IgD-negative memory B cell (primary cell): ENCODE results near the gene SAXO1. TPM values are rescaled to one million over a fixed set of nuclear protein-coding genes. Genes with fewer than 3 reads are reported as not detected.
"Not testable (repeated sequence)": the region's sequence is repeated elsewhere in the genome, so short reads cannot be mapped to it uniquely, and the experiment has no call there.

ENCODE experiments used
- H3K27ac Mint-ChIP-seq, 3 donors: one replicate each; pipeline ENCODE4 v1.8.0; 2020 to 2022; ENCODE audit warnings: mild to moderate bottlenecking in 3 of 3, mixed read lengths in 3 of 3, moderate library complexity in 1 of 3
- H3K27me3 Mint-ChIP-seq: one replicate; pipeline ENCODE4 v1.8.0; 2021; ENCODE audit warnings: mixed read lengths
- H3K36me3 Mint-ChIP-seq: one replicate; pipeline ENCODE4 v1.8.0; 2020; ENCODE audit warnings: mild to moderate bottlenecking, mixed read lengths
- H3K4me1 Mint-ChIP-seq, 3 donors: one replicate each; pipeline ENCODE4 v1.8.0; 2020 to 2022; ENCODE audit warnings: mixed read lengths in 3 of 3, mild to moderate bottlenecking in 1 of 3
- H3K4me3 Mint-ChIP-seq, 4 donors: one replicate each; pipeline ENCODE4 v1.8.0; 2020 to 2022; ENCODE audit warnings: mild to moderate bottlenecking in 4 of 4, mixed read lengths in 4 of 4, moderate library complexity in 3 of 4
- H3K9me3 Mint-ChIP-seq, 3 donors: one replicate each; pipeline ENCODE4 v1.8.0; 2020 to 2021; ENCODE audit warnings: mixed read lengths in 3 of 3, mild to moderate bottlenecking in 1 of 3
- polyA plus RNA-seq: library from polyadenylated mRNA; unstranded; fragments of 300-500 nt; fragmentation: Illumina TruSeq; gene quantifications from one replicate; pipeline ENCODE4 v1.2.3, GENCODE V29; 2021

The SAXO1 gene
- polyA plus RNA-seq, 1 donor from 2014 or later, result not detected

DNA sequence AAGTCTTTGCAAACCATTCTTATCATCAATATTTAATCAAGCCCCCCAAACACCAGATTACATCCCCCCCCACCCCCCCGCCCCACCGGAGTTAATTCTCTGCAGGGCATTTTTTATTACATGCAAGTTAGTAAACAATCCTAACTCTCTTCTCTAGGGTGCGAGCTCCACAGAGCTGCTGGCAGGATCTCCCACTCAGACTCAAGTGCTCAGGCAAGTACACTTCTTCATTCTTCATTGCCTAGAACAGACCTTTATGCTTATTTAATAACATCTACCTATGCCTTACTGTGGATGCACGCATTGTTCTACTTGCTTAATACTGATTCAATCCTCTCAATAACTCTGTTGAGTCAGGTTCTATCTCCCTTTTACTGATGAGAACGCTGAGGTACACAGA is 9.9 kb downstream of the SAXO1 start:
- Mint-ChIP-seq H3K36me3 (no peaks in the 10 kb centered on the region), H3K27me3 (peaks cover 5% of the 10 kb centered on the region)

DNA sequence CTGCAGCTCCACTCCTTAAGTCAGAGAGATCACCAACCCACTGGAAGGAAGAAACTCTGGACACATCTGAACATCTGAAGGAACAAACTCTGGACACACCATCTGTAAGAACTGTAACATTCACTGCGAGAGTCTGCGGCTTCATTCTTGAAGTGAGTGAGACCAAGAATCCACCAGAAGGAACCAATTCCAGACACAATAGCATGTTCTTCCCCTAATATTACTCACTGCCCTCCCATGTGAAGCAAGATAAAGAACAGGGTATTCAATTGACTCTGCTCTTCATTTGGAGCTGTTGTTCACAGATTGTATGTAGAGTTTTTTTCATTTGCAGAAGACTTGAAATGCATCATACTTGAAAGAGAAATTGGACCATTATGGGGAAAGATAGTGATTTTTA is 10.8 kb downstream of the SAXO1 start:
- H3K27me3 Mint-ChIP-seq, result peaks cover 5% of the 10 kb centered on the region
- H3K4me3 Mint-ChIP-seq, result no peak overlapping the region
- H3K9me3 Mint-ChIP-seq, result peaks cover 0 to 4% (median 3%) of the 10 kb centered on the region in 3 donors
- H3K4me1 Mint-ChIP-seq, result peaks cover 0 to 2% (median 0%) of the 10 kb centered on the region in 3 donors
- H3K27ac Mint-ChIP-seq, result no peak overlapping the region
- peaks cover 2% of the 10 kb centered on the region for H3K36me3 Mint-ChIP-seq

More for the DNA sequence above, 9.9 kb downstream of the SAXO1 start:
- Mint-ChIP-seq H3K4me3 (no peak overlapping the region), H3K9me3 (peaks cover 0 to 4% (median 2%) of the 10 kb centered on the region in 3 donors), H3K27ac (no peak overlapping the region), H3K4me1 (peaks cover 0 to 2% (median 0%) of the 10 kb centered on the region in 3 donors)

DNA sequence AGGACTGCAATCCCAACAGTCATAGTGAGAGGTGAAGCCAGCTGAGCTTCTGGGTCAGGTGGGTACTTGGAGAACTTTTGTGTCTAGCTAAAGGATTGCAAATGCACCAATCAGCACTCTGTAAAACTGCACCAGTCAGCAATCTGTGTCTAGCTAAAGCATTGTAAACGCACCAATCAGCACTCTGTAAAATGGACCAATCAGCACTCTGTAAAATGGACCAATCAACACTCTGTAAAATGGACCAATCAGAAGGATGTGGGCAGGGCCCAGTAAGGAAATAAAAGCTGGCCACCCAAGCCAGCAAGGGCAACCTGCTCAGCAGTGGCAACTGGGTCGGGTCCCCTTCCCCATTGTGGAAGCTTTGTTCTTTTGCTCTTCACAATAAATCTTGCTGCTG is 11.4 kb downstream of the SAXO1 start:
- not testable (repeated sequence) for H3K4me3 Mint-ChIP-seq, H3K27me3 Mint-ChIP-seq

DNA sequence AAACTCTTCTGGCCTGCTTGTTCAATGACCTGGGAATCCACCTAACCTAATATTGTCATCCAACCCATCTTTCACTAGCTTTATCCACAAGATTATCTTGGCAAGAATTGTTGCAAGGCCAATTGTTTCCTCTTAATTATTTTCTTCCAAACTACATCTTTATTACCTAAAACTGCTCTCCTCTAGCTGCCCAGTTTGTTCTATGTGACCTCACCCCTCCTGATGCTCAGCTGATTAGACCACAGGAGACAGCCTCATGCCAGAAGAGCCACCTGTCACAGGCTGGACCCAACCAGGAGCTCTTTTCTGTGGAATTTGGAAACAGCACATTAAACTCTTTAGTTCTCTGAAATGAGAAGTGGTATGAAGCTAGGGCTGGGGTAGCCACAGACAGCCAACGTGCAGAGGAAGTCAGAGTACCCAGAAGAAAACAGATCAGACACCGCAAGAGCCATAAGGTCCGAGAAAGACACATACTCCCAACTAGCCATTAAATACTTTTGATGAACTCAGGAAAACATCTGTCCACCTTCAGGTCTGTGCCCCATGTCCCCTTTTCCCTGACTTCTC is 12.0 kb downstream of the SAXO1 start:
- Mint-ChIP-seq H3K4me1 (peaks cover 0 to 2% (median 0%) of the 10 kb centered on the region in 3 donors), H3K4me3 (no peak overlapping the region), H3K27ac (no peak overlapping the region), H3K36me3 (peaks cover 2% of the 10 kb centered on the region), H3K9me3 (peaks cover 0 to 5% (median 4%) of the 10 kb centered on the region in 3 donors), H3K27me3 (peaks cover 5% of the 10 kb centered on the region)

More for the DNA sequence above, 11.4 kb downstream of the SAXO1 start:
- not testable (repeated sequence) for H3K4me1 Mint-ChIP-seq, H3K36me3 Mint-ChIP-seq, H3K27ac Mint-ChIP-seq, H3K9me3 Mint-ChIP-seq

DNA sequence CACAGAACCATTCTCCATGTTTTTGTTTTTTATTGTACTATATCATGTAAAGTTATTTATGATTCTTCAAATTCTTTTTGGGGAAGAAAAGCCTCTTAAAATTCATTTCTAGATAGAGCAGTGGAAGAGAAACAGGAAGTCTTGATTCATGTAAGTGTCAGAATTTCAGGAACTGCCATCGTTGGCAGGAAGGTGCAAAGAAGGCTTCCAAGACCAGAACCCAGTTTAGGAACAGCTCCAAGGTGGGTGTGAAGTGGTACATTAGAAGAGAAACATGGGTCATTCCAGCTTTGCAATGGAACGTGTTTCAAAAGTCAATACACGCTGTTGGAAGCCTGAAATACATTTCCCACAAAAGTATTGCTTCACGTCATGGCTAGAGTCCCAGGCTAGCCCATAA is 14.8 kb downstream of the SAXO1 start:
- peaks cover 2% of the 10 kb centered on the region for H3K36me3 Mint-ChIP-seq
- H3K27ac Mint-ChIP-seq, result no peak overlapping the region

DNA sequence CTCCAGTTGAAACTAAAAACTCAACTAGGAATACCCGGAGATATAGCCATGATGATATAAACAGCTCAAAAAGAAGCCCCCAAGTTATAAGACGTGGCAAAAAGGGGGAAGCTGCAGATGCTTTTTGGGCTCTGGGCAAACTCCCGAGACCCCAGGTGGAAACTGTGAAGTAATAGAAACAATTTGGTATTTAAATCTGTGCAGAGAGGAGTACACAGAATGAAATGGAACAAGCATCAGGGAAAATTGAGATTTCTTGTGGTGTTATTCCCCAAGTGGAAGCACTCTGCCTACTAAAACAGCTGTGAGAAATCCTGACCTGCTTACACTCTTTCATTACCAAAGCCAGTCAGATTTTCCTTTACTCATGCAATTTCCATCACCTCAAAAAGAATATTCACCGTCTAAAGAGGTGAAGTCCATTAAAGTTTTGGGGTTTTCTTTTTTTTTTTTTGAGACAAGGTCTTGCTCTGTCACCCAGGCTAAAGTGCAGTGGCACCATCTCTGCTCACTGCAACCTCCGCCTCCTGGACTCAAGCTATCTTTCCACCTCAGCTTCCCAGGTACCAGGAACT is 23.5 kb downstream of the SAXO1 start:
- H3K27ac Mint-ChIP-seq, result no peak overlapping the region
- H3K27me3 Mint-ChIP-seq, result peaks cover 2% of the 10 kb centered on the region
- H3K9me3 Mint-ChIP-seq, result no peaks in the 10 kb centered on the region
- H3K4me3 Mint-ChIP-seq, result no peak overlapping the region
- H3K4me1 Mint-ChIP-seq, result no peaks in the 10 kb centered on the region
- H3K36me3 Mint-ChIP-seq, result peaks cover 2% of the 10 kb centered on the region

More for the DNA sequence above, 14.8 kb downstream of the SAXO1 start:
- Mint-ChIP-seq H3K4me3 (no peak overlapping the region), H3K4me1 (peaks cover 0 to 2% (median 0%) of the 10 kb centered on the region in 3 donors), H3K9me3 (peaks cover 0 to 5% (median 4%) of the 10 kb centered on the region in 3 donors), H3K27me3 (peaks cover 5% of the 10 kb centered on the region)

DNA sequence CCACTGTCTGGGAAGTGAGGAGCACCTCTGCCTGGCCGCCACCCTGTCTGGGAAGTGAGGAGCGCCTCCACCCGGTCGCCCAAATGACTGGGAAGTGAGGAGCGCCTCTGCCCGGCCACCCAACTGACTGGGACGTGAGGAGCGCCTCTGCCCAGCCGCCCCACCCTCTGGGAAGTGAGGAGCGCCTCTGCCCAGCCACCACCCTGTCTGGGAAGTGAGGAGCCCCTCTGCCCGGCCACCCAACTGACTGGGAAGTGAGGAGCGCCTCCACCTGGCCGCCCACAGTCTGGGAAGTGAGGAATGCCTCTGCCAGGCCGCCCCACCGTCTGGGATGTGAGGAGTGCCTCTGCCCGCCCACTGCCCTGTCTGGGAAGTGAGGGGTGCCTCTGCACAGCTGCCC is 32.9 kb downstream of the SAXO1 start:
- peaks cover 8 to 22% (median 9%) of the 10 kb centered on the region in 3 donors for H3K9me3 Mint-ChIP-seq
- peaks cover 3% of the 10 kb centered on the region for H3K36me3 Mint-ChIP-seq
- peaks cover 8% of the 10 kb centered on the region for H3K27me3 Mint-ChIP-seq
- no peak overlapping the region for H3K27ac Mint-ChIP-seq
- no peak overlapping the region for H3K4me3 Mint-ChIP-seq
- H3K4me1 Mint-ChIP-seq, result no peaks in the 10 kb centered on the region

DNA sequence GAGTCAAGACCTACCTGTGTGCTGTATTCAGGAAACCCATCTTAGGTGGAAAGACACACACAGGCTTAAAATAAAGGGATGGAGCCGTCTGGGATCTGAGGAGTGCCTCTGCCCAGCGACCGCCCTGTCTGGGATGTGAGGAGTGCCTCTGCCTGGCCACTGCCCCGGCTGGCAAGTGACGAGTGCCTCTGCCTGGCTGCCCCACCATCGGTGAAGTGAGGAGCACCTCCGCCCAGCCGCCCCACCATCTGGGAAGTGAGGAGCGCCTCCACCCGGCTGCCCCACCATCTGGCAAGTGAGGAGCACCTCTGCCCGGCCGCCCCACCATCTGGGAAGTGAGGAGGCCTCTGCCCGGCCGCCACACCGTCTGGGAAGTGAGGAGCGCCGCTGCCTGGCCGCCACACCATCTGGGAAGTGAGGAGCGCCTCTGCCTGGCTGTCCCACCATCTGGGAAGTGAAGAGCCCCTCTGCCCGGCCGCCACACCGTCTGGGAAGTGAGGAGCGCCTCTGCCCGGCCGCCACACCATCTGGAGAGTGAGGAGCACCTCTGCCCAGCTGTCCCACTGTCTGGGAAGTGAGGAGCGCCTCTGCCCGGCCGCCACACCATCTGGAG is 33.7 kb downstream of the SAXO1 start:
- peaks cover 8 to 20% (median 9%) of the 10 kb centered on the region in 3 donors for H3K9me3 Mint-ChIP-seq
- no peaks in the 10 kb centered on the region for H3K4me1 Mint-ChIP-seq
- H3K4me3 Mint-ChIP-seq, result no peak overlapping the region
- H3K27ac Mint-ChIP-seq, result no peak overlapping the region
- peaks cover 8% of the 10 kb centered on the region for H3K27me3 Mint-ChIP-seq
- H3K36me3 Mint-ChIP-seq, result peaks cover 3% of the 10 kb centered on the region

DNA sequence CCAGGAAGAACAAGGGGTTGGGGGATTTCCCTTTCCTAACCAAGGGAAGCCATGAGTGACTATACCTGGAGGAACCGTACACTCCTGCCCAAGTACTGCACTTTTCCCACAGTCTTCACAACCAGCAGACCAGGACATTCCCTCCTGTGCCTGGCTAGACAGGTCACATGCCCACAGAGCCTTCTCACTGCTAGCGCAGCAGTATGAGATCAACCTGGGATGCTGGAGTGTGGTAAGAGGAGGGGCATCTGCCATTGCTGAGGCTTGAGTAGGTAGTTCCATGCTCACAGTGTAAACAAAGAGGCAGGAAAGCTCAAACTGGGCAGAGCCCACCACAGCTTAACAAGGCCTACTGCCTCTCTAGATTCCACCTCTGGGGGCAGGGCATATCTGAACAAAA is 35.9 kb downstream of the SAXO1 start:
- Mint-ChIP-seq H3K4me3 (no peak overlapping the region), H3K36me3 (peaks cover 3% of the 10 kb centered on the region), H3K27me3 (peaks cover 9% of the 10 kb centered on the region), H3K4me1 (no peaks in the 10 kb centered on the region), H3K9me3 (peaks cover 6 to 13% (median 9%) of the 10 kb centered on the region in 3 donors), H3K27ac (no peak overlapping the region)

DNA sequence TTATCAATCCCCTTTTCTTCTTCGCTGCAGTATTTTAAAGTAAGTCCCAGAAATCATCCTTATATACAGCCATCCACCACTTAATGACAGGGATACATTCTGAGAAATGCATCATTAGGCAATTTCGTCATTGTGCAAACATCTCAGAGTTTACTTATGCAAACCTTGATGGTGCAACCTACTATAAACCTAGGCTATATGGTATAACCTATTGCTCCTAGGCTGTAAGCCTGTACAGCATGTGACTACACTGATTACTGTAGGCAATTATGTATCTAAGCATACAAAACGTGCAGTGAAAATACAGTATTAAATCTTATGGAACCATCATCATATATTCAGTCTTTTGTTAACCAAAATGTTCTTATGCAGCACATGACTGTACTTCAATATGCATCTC is 36.8 kb downstream of the SAXO1 start:
- no peak overlapping the region for H3K4me3 Mint-ChIP-seq

DNA sequence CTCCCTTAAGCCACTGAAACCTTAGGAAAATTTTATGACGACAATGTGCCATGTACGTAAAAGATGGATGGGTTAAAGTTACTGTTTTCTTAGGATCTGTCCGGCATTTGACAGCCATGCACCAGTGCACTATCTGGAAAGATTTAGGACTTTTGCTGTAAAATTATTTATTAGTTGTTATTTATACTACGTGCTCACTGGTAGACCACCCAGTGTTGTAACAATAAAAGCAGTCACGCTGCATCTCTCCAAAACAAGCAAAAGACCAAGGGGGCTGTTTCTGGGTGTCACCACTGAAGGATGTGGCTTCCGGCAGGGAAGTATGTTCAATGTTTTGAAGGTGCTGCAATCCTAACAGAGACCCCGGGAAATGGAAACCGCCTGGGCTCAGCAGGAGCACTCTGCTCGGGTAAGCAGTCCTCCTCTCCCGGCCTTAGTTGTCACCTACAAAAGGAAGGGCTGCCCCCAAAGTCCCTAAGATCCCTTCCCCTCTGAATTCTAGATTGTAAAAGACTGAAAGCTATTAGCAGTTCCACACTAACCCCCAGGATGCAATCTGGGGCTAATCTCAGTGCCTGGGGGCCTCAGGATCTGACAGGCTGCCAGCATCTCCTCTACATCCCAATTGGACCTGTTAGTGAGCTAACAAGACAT is 38.6 kb downstream of the SAXO1 start:
- peaks cover 5 to 9% (median 8%) of the 10 kb centered on the region in 3 donors for H3K9me3 Mint-ChIP-seq
- peaks cover 3% of the 10 kb centered on the region for H3K36me3 Mint-ChIP-seq

More for the DNA sequence above, 36.8 kb downstream of the SAXO1 start:
- H3K9me3 Mint-ChIP-seq, result peaks cover 6 to 10% (median 9%) of the 10 kb centered on the region in 3 donors
- H3K27ac Mint-ChIP-seq, result no peak overlapping the region
- peaks cover 3% of the 10 kb centered on the region for H3K36me3 Mint-ChIP-seq
- peaks cover 9% of the 10 kb centered on the region for H3K27me3 Mint-ChIP-seq
- H3K4me1 Mint-ChIP-seq, result no peaks in the 10 kb centered on the region

DNA sequence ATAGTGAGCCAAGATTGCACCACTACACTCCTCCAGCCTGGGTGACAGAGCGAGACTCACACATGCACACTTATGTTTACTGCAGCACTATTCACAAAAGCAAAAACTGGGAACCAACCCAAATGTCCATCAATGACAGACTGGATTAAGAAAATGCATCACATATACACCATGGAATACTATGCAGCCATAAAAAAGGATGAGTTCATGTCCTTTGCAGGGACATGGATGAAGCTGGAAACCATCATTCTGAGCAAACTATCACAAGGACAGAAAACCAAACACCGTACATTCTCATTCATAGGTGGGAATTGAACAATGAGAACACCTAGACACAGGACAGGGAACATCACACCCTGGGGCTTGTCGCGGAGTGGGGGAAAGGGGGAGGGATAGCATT is 41.8 kb downstream of the SAXO1 start:
- not testable (repeated sequence) for H3K36me3 Mint-ChIP-seq, H3K4me3 Mint-ChIP-seq, H3K4me1 Mint-ChIP-seq, H3K9me3 Mint-ChIP-seq, H3K27me3 Mint-ChIP-seq, H3K27ac Mint-ChIP-seq

More for the DNA sequence above, 38.6 kb downstream of the SAXO1 start:
- Mint-ChIP-seq H3K4me3 (no peak overlapping the region), H3K27me3 (peaks cover 9% of the 10 kb centered on the region), H3K27ac (no peak overlapping the region), H3K4me1 (no peaks in the 10 kb centered on the region)

DNA sequence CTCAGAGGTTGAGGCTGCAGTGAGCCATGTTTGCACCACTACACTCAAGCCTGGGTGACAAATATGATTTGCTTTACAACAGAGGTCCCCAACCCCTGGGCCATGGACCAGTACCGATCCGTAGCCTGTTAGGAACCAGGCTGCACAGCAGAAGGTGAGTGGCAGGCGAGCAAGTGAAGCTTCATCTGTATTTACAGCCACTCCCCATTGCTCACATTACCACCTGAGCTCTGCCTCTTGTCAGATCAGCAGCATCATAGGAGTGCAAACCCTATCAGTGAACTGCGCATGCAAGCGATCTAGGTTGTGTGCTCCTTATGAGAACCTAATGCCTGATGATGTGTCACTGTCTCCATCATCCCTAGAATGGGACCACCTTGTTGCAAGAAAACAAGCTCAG is 42.5 kb downstream of the SAXO1 start:
- H3K4me1 Mint-ChIP-seq, result no peaks in the 10 kb centered on the region
- peaks cover 0 to 3% (median 0%) of the 10 kb centered on the region in 3 donors for H3K9me3 Mint-ChIP-seq
- H3K27me3 Mint-ChIP-seq, result peaks cover 3% of the 10 kb centered on the region
- H3K27ac Mint-ChIP-seq, result no peak overlapping the region
- H3K4me3 Mint-ChIP-seq, result no peak overlapping the region
- no peaks in the 10 kb centered on the region for H3K36me3 Mint-ChIP-seq

DNA sequence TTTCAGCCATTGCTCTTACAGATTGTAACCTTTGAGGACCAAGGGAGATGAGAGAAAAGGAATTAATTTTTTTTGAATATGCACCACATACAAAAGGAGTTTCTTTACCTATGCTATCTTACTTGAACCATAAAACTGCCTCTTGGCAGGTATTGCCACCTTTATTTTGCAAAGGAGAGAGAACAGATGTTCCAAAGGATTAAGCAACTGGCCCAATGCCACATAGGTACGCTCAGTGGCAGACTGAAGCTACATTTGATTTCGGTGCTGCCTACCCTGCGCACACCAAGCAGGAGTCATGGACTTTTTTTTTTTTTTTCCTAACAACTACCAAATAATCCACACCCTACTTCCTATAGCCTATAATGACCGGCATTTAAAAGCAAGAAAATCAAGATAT is 43.1 kb downstream of the SAXO1 start:
- Mint-ChIP-seq H3K4me1 (no peaks in the 10 kb centered on the region), H3K27ac (no peak overlapping the region), H3K27me3 (peaks cover 3% of the 10 kb centered on the region)

DNA sequence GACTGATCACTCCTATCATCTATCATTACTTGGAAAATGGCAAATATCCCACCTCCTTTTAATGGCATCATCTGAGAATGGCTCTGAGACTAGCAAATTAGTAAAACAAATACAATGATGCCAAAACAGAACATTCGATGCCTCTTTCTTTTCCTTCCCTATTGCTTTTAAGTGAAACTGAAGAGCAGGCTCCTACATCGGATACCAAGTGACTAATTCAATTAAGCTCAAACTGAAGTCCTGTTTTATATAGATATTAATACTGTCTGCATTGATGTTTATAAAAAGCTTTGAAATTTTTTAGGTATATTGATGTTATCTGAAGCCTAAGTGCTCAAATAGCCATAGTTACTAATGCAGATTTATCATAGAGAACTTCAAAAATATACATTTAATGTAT is 43.9 kb downstream of the SAXO1 start:
- H3K27ac Mint-ChIP-seq, result no peak overlapping the region
- H3K36me3 Mint-ChIP-seq, result no peaks in the 10 kb centered on the region
- H3K4me3 Mint-ChIP-seq, result no peak overlapping the region
- peaks cover 0 to 3% (median 0%) of the 10 kb centered on the region in 3 donors for H3K9me3 Mint-ChIP-seq
- H3K4me1 Mint-ChIP-seq, result no peaks in the 10 kb centered on the region
- peaks cover 3% of the 10 kb centered on the region for H3K27me3 Mint-ChIP-seq

More for the DNA sequence above, 43.1 kb downstream of the SAXO1 start:
- Mint-ChIP-seq H3K36me3 (no peaks in the 10 kb centered on the region), H3K4me3 (no peak overlapping the region), H3K9me3 (peaks cover 0 to 3% (median 0%) of the 10 kb centered on the region in 3 donors)
